T-helper 22 cell (primary cell): ENCODE results near the gene ALDH1L2.

ENCODE experiments used
- DNase-seq: peaks from one replicate; pipeline ENCODE4 v3.0.0-alpha.2; 2020; ENCODE audit warnings: low read depth

Gene ALDH1L2

GRCh38 chr12:105032703-105033357 is 51.4 kb downstream of the ALDH1L2 start:
- no peak for DNase-seq

GRCh38 chr12:105030820-105031807 is 53.1 kb downstream of the ALDH1L2 start:
- no peak for DNase-seq

DNA sequence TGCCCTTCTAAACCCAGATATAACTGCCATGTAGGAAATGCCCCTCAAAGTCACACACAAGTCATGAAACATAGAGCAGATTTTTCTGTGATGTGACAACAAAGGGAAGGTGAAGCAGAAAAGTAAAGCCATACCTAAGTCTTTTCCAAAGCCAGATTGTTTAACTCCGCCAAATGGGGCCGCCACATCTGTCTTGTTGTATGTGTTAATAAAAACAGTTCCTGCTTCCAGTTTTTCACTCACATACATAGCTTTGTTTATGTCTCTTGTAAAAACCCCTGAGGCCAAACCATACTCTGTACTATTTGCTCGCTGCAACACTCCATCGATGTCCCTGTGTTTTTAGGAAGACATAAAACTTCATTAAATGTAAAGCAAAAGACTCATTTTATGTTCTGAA is 57.8 kb downstream of the ALDH1L2 start:
- no peak for DNase-seq

DNA sequence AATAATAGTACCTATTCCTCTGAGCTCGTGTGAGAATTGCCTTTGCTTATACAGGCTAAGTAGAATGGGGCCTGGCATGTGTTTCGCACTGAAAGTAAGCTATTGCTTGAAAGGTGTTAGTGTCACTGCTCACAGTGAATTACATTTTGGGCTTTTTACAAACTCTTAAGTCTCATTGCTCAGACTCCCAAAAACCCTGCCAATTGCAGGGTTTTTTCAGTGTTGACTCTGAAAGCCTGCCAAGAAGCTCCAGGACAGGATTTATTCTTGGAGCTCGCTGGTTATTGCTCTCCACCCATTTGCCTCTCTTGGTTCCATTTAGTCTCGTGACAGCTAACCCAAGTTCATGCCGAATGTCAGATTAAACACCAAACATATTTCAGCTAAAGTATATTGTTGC is 58.4 kb downstream of the ALDH1L2 start:
- DNase-seq = no peak

DNA sequence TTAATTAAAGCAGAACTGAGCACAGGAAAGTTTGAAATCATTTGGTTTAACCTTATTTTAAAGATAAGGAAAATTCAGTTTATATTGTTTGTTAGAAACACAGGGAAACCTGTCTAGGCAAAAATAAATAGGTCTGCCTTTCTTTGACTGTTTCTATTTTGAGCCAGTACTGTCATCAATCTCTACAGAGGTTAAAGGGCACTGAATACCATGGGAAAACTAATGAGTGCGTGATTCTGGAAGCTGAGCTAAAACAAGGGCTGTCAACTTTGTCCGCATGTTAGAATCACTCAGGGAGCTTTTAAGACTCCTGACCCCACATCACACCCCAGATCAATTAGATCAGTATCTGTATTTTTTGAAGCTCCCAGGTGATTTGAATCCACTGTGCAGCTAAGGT is 59.3 kb downstream of the ALDH1L2 start:
- no peak for DNase-seq

- DNase-seq = no peak
Measured at GRCh38 chr12:105020241-105020962, 63.9 kb downstream of the ALDH1L2 start.

- no peak for DNase-seq
Measured at GRCh38 chr12:105018776-105019175, 65.5 kb downstream of the ALDH1L2 start.

DNA sequence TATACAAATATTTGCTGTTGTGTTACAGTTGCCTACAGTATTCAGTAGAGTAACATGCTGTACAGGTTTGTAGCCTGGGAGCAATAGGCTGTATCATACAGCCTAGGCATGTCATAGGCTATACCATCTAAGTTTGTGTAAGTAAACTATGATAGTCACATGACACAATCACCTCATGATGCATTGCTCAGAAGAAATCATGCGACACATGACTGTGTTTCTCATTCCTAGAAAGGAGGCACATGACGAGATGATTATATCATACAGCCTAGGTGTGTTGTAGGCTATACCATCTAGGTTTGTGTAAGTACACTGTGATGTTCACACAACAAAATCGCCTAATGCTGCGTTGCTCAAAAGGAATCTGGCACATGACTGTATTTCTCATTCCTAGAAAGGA is 66.2 kb downstream of the ALDH1L2 start:
- DNase-seq = no peak

DNA sequence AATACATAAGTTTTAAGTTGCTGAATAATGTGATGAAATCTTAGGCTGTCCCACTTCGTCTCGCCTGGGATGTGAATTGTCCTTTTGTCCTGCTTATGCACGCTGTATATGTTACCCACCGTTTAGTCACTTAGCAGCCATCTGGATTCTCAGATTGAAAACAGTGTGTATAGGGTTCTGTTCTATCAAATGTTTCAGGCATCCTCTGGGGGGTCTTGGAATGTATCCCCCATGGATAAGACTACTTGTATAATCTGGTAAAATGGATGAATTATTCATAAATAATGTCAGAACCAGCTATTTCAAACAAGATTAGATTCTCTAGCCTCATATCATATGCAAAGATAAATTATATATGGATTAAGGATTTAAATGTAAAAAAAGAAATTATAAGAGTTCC is 68.7 kb downstream of the ALDH1L2 start:
- DNase-seq = no peak

GRCh38 chr12:105014603-105015002 is 69.7 kb downstream of the ALDH1L2 start:
- DNase-seq = no peak

DNA sequence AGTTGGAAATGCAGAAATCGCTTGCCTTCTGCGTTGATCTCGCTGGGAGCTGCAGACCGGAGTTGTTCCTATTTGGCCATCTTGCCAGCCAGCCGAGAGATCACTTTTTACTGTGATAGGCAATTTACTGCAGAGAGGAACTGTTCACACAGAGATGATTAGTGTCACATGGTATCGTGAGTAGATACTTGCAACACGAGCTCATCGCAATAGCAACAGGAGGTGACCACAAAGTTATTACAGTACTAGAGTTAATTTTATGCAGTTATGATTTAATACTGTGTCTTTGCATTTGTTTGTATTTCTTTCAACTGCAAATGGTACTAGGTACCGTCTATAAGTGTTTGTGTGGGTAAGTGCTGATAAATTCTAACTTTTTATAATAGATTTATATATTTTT is 70.4 kb downstream of the ALDH1L2 start:
- DNase-seq = no peak

DNA sequence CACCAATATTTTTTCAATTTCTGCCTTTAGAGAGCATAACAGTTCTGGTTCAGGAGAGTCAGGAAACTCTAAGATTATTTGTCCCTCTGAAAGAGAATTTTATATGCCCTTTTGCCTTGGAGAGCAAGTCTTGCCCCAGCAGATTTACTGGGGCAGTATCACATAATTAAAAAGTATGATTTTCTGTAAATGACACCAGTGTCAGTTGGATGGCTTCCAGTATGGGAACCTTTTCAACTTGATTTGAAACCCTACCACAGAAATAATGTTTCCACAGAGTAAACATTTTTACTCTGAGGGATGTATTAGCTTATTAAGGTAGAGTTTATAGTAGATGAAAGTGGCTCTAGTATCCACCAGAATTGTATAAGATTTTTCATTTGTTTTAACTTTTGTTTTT is 82.8 kb downstream of the ALDH1L2 start:
- DNase-seq = no peak

DNA sequence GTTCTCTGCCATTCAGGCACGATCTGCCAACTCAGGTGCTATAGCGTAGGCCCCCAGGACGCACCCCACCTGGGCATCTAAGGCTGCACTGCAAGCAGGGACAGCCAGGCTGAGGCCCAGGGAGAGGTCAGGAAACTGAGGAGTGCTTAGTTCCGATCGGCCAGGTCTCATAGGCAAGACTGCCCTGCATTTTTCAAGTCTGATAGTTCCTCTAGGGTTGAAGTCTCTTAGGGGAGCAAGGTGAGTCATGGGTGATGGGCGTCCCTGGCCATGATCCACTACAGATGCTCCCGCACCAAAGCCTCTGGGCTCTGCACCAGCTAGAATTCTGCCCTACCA is 84.9 kb downstream of the ALDH1L2 start:
- DNase-seq = no peak

GRCh38 chr12:104998423-104999346 is 85.6 kb downstream of the ALDH1L2 start:
- DNase-seq = no peak

DNA sequence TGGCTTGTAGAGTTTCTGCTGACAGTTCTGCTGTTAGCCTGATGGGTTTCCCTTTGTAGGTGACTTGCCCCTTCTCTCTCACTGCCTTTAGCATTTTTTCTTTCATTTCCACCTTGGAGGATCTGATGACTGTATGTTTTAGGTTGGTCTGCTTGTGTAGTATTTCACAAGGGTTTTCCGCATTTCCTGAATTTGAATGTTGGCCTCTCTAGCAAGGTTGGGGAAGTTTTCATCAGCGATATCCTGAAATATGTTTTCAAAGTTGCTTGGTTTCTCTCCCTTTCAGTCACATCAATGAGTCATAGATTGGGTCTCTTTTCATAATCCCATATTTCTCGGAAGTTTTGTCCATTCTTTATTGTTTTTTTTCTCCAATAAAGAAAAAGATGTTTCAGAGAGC is 86.7 kb downstream of the ALDH1L2 start:
- no peak for DNase-seq

DNA sequence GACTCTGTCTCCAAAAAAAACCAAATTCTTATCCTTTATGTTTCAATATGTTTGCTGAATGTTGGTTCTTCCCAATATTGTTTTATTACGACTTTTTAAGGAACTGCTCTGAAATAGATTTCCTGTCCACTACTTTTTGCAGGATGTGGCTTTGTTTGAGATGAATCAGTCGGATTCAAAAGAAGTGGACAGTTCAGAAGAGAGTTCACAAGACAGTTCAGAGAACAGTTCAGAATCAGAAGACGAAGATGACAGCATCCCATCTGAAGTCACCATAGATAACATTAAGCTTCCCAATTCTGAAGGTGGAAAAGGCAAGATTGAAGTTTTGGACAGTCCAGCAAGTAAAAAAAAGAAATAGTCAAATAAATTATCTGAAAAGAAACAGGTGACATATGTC is 89.9 kb downstream of the ALDH1L2 start:
- no peak for DNase-seq

DNA sequence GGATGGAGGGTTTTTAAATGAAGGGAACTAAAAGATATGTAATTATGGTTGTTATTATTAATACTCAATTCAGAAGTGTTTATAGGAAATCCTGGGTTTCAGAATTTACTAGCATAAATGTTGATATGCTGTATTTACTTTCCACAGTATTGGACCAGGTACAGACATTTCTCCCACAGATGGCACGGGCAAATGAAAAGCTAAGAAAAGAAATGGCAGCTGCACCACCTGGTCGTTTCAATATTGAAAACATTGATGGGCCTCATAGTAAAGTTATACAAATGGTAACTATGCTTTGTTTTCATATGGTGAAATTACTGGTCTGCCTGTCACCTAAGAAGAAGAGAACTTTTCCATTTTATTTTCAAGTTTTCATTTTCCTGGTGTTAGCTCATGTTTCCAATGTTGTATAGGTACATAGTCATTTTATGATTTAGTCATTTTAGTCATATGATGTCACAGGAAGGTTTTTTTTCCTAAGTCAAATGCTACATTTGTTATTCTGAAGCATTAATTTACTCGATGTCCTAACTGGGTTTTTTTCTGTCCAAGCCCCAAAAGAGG is 92.6 kb downstream of the ALDH1L2 start:
- no peak for DNase-seq

- DNase-seq = no peak
Measured at GRCh38 chr12:104990950-104991349, 93.3 kb downstream of the ALDH1L2 start.

GRCh38 chr12:104986022-104986941 is 98.0 kb downstream of the ALDH1L2 start, which contains the start of gene NOPCHAP1:
TSS of gene NOPCHAP1 (plus strand) at chr12:104986316. CDS start at chr12:104986353, 37 bp downstream.
- peak; percentile 71 for DNase-seq

DNA sequence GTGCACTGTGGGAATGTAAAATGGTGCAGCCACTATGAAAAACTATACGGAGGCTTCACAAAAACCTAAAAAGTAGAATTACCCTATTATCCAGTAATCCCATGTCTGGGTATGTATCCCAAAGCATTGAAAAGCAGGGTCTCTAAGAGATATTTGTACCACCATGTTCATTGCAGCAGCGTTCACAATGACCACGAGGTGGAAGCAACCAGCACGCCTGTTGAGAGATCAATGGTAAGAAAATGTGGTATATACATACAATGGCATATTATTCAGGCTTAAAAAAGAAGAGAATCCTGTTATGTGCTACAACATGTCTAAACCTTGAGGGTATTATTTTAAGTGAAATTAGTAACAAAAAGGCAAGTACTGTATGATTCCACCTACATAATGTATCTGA is 99.1 kb downstream of the ALDH1L2 start:
- DNase-seq = no peak
